AG04450 (cell line): Measurements from ENCODE around the gene ADO. TPM values are rescaled to one million over a fixed set of nuclear protein-coding genes. Genes with fewer than 3 reads are reported as not detected.

ENCODE experiments used
- CTCF ChIA-PET: fragments of 300-600, 350-600 bp; formaldehyde crosslinking; extraction: SDS; loops from one replicate; lab custom pipeline; 2022; ENCODE audit warnings: antibody characterized with exemption, inconsistent platforms; lab: Charles Lee
- POLR2A ChIA-PET: fragments of 350-600 bp; formaldehyde crosslinking; extraction: SDS; loops from one replicate; lab custom pipeline; 2021; ENCODE audit warnings: antibody characterized with exemption, inconsistent platforms; lab: Yijun Ruan, JAX
- DNase-seq: peaks from one replicate; pipeline ENCODE4 v3.0.0-alpha.2; 2011; ENCODE audit warnings: low read depth, low spot score
- H3K27ac ChIP-seq: one replicate; pipeline ENCODE4 v1.5.1; 2012; ENCODE audit warnings: low read depth, low read length, control low read depth
- H3K27me3 ChIP-seq: one replicate; pipeline ENCODE4 v1.6.0; 2012; ENCODE audit warnings: low read length; ENCODE audit not compliant: control insufficient read depth, insufficient read depth
- H3K4me3 ChIP-seq: 2 replicates; pipeline ENCODE4 v1.5.1; 2011; ENCODE audit warnings: mild to moderate bottlenecking, low read depth, low read length, control low read depth
- H3K9me3 ChIP-seq: 2 replicates; pipeline ENCODE4 v1.5.1; 2012; ENCODE audit warnings: low read length; ENCODE audit not compliant: control insufficient read depth, insufficient read depth
- polyA plus RNA-seq: library from polyadenylated mRNA; depleted of rRNA; stranded (reverse); fragments of >200 nt; gene quantifications from 2 replicates; pipeline ENCODE4 v1.2.3, GENCODE V29; 2011; rRNA removed
- TF ChIP-seq, protein P1 (sequence below): IDR thresholded peaks from 2 replicates; pipeline ENCODE4 v1.5.1; 2011; ENCODE audit warnings: low read depth, low read length, control low read depth, inconsistent platforms

The ADO gene
- polyA plus RNA-seq, 1 experiment = 17.8 TPM

DNA sequence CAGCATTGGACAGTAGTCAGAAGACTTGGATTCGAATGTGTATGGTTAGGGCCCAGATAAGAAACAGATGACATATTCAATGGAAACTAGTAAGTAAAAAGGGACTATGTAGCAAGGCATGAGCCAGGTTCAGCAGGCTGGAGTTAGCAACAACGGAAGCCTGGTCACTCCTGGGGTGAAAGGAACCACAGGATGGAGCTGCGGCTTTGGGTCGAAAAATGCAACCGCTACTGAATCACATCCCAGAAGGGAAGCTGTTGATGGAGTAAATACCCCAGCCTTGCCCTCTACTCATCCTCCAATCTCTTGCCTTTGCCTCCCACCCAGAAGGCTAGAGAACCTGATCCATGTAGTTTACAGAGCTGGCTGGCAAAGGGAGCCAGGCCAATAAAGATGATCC is 49.2 kb downstream of the ADO start:
- ChIA-PET CTCF (interaction anchor here (0.6 to 0.7 kb wide), 4 partner anchors 297 to 1013 kb away, joined by 3 to 7 read pairs (median 4); no protein-coding TSS in a partner anchor), POLR2A (no interaction called here)
- peaks cover 5% of the 10 kb centered on the region for H3K27me3 ChIP-seq
- H3K9me3 ChIP-seq = no peaks in the 10 kb centered on the region
- no peak overlapping the region for H3K27ac ChIP-seq
- no peak overlapping the region for H3K4me3 ChIP-seq
- TF ChIP-seq, protein P1, sequence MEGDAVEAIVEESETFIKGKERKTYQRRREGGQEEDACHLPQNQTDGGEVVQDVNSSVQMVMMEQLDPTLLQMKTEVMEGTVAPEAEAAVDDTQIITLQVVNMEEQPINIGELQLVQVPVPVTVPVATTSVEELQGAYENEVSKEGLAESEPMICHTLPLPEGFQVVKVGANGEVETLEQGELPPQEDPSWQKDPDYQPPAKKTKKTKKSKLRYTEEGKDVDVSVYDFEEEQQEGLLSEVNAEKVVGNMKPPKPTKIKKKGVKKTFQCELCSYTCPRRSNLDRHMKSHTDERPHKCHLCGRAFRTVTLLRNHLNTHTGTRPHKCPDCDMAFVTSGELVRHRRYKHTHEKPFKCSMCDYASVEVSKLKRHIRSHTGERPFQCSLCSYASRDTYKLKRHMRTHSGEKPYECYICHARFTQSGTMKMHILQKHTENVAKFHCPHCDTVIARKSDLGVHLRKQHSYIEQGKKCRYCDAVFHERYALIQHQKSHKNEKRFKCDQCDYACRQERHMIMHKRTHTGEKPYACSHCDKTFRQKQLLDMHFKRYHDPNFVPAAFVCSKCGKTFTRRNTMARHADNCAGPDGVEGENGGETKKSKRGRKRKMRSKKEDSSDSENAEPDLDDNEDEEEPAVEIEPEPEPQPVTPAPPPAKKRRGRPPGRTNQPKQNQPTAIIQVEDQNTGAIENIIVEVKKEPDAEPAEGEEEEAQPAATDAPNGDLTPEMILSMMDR = no peak
- no peak for DNase-seq

DNA sequence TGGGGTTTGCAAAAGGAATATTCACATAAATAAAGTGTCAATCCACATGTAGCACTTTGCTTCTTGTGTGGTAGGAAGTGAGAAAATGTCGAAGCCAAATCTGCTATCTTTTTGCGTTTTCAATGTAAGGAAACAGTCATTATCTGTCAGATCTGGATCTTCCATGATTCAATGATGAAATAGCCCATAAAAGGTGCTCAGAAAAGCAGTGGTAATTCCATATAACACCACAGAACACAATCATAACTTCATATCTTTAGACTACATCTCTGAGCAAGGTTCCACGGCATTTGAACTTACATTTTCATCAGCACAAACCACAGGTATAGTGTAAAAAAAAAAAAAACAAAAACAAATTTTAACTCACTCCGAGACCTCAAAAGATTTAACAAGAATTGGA is 51.5 kb downstream of the ADO start:
- DNase-seq = no peak
- Histone ChIP-seq H3K27me3 (peaks cover 8% of the 10 kb centered on the region), H3K4me3 (no peak overlapping the region), H3K9me3 (no peaks in the 10 kb centered on the region), H3K27ac (no peak overlapping the region)
- ChIA-PET POLR2A (no interaction called here), CTCF (no interaction called here)
- TF ChIP-seq, protein P1 = no peak

Other genes with a start within 250 kb of the ADO start
- gene EGR2, start 11.6 kb downstream of the ADO start, polyA plus RNA-seq = 0.57 and 0.61 TPM in 2 replicates